Activated CD8-positive, alpha-beta memory T cell treated with anti-CD3 and anti-CD28 coated beads for 4 hours (primary cell): Measurements from ENCODE around the gene DDX10.
"Not testable (repeated sequence)": the region's sequence is repeated elsewhere in the genome, so short reads cannot be mapped to it uniquely, and the experiment has no call there.

Experiments used
- DNase-seq, 2 donors: peaks; one replicate each; pipeline ENCODE4 v3.0.0-alpha.2; 2020; ENCODE audit warnings: low read depth in 2 of 2

DDX10 gene

GRCh38 chr11:108664730-108665525 is at the start of gene DDX10:
Gene DDX10, plus strand, starts transcription at chr11:108665069. Its CDS starts 85 bp downstream, at chr11:108665154.
- DNase-seq: peak; percentile 97

- DNase-seq: no peak
Measured at GRCh38 chr11:108616549-108616948, 48.3 kb upstream of the DDX10 start.

DNA sequence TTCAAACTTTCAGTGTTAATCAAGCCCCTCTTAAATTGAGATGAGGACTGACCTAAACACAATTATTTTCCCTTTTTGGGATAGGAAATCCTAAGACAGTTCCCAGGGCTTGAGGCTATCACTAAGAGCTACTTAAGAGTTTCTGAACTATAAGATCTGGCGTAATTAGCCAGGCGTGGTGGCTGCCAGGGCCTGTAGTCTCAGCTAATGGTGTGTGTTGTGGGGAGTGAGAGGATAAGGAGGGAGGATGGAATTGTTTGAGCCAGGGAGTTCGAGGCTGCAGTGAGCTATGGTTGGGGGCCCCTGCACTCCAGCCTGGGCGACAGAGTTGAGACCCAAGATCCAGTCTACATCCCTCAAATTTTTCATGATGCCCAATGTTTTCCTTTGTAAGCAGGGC is 47.8 kb upstream of the DDX10 start:
- no peak for DNase-seq

DNA sequence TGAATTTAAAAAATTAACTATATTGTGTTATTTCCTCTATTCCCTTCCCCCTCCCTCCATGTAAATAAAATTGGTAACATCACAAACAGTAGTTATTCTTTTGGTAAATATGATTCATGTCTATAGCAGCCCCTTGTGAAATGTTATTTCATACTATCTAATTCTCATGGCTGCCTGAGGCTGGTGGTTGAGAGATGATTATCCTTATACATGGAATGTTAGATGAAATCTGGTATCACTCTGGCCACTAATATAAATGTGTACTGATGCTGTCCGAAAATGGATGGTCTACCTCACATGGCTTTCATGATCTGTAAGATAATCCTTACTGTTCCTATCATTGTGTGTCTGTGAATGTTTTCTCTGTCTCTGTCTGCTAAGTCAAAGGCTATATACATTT is 46.3 kb upstream of the DDX10 start:
- no peak for DNase-seq

- no peak for DNase-seq
Measured at GRCh38 chr11:108620958-108621772, 43.7 kb upstream of the DDX10 start.

DNA sequence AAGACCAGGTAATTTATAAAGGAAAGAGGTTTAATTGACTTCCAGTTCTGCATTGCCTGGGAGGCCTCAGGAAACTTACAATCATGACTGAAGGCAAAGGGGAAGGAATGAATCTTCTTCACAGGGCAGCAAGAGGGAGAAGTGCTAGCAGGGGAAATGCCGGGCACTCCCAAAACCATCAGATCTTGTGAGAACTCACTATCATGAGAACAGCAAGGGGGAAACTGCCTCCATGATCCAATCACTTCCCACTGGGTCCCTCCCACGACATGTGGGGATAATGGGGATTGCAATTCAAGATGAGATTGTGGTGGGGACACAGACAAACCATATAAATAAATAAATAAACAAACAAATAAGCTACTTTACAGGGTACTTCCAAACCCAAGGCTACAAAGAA is 42.5 kb upstream of the DDX10 start:
- DNase-seq: no peak

- DNase-seq: no peak
Measured at GRCh38 chr11:108624196-108624925, 40.5 kb upstream of the DDX10 start.

- no peak for DNase-seq
Measured at GRCh38 chr11:108628326-108628725, 36.5 kb upstream of the DDX10 start.

- DNase-seq: no peak
Measured at GRCh38 chr11:108628812-108629211, 36.1 kb upstream of the DDX10 start.

- DNase-seq: no peak
Measured at GRCh38 chr11:108629274-108629673, 35.6 kb upstream of the DDX10 start.

DNA sequence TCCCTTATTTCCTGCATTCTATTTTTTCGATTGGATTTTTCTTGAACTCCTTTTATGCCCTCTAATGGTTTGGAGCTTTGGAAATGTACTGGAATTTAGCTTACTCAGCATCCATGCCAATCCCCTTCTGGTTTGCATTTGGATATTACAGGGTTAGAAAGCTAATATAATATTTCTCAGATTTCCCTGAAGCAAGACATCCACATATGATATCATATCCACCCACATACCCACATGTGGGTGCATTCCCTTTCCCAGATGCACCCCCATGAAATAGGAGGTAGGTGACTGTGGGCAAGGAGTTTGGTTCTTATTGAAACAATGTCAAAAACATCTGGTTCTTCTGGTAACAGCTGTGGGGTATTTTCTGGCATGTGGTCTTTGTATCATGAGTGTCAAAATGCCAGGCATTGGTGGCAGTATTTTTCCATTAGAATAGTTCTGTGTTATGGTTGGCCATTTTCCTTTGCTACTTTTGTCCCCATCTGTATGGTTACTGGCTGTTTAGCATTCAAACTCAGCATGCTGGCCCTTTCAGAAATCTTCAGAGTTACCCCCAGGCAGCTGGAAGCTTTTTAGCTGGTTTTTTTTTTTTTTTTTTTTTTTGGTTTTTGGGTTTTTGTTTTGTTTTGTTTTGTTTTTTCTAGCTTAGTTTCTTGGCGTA is 32.7 kb upstream of the DDX10 start:
- no peak for DNase-seq

DNA sequence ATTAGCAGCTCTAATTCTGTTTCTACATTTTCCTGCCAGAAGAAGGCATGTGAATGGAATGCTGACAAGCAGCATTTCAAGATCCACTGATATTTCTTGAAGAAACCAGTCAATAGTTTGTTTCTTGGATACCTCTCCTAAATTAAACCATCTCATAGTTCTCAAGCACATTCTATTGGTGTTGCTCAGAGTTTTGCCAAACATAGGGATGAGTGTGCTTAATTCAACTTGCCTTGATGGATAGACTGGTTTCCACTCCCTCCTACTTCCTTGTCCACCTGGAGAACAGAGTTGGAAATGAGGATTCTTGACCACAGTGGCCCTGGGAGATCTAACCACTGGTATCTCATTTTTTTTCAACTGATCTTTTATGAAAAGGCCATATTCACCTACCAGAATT is 29.8 kb upstream of the DDX10 start:
- DNase-seq: no peak

GRCh38 chr11:108636222-108636621 is 28.6 kb upstream of the DDX10 start:
- DNase-seq: no peak

- no peak for DNase-seq
Measured at GRCh38 chr11:108639146-108639545, 25.7 kb upstream of the DDX10 start.

DNA sequence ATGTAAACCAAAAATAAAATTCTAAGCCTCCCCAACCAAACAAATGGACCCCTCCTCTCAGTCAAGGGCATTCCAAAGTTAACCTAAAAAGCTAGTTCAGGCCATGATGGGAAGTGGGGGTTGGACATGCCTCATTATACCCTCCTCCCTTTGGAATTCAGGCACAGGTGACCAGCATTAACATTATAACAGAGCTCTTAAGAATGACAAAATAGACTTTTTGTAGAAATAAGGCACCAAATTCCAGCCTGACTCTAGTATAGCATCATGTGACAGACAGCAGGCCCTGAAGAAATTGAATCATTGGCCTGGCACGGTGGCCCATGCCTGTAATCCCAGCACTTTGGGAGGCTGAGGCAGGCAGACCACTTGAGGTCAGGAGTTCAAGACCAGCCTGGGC is 23.1 kb upstream of the DDX10 start:
- not testable (repeated sequence) for DNase-seq

- no peak for DNase-seq
Measured at GRCh38 chr11:108643974-108644373, 20.9 kb upstream of the DDX10 start.

DNA sequence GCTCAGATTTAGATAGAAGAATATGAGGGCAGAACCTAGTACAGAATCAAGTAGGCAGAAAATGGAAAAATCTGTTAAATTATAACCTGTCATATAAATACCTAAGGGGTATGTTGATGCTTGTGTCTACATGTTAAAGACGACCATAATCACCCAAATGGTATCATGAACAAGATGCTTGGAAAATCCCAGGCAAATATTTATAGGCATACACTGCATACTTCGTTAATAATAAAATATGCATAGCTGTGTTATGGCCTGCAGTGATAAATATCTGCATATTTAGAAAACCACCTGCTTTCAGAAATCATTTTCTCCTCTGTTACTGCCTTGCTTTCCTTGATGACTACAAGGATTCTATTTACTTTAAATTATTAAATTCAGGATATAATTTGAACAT is 18.9 kb upstream of the DDX10 start:
- no peak for DNase-seq

- DNase-seq: no peak
Measured at GRCh38 chr11:108647387-108647700, 17.5 kb upstream of the DDX10 start.

DNA sequence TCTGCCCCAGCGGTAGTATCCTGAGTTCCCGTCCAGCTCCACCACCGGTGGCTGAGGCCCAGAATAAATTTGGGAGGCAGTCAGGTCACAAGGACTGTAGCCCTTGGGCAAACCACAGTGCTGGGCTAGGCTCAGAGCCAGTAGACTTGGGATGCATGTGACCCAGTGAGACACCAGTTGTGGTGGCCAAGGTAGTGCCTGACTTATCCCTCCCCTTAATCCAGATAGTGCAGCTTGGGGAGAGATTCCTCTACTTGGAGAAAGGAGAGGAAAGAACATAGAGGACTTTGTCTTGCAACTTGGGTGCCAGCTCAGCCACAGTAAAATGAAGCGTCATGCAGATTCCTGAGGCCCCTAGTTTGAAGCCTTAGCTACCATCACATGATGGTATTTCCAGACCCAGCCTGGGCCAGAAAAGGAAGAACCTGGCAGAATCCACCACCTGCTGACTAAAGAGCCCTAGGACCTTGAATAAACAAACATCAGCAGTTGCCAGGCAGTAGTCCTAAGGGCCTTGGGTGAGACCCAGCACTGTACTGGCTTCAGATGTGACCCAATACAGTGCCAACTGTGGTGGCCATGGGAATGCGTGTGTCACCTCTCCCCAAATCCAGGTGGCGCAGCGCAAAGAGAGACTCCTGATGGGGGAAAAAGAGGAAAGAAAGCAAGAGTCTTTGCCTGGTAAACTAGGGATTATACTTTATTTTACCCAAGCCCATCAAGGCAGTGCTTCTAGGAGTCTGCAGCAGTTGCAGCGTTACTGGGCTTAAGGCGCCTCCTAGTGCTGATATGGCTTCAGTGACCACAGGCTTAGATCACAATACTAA is 17.0 kb upstream of the DDX10 start:
- peak in 1 of 2 donors; percentile 31 for DNase-seq

GRCh38 chr11:108648528-108648885 is 16.4 kb upstream of the DDX10 start:
- no peak for DNase-seq

GRCh38 chr11:108654100-108654499 is 10.8 kb upstream of the DDX10 start:
- not testable (repeated sequence) for DNase-seq
